HepG2 (cell line): ENCODE data around the gene ARPC5. TPM values are rescaled to one million over a fixed set of nuclear protein-coding genes. Genes with fewer than 3 reads are reported as not detected.

Experiments
- ATAC-seq: fragments of 200-7000 bp; cut with Tn5 transposase; 3 replicates; pipeline ENCODE4 v1.9.1; 2020; ENCODE audit warnings: mild to moderate bottlenecking, moderate library complexity
- BruUV-seq: library from RNA; stranded (reverse); fragments of 400-500 nt; replicated peaks from 2 replicates; lab custom pipeline; 2021; lab: Mats Ljungman, UMichigan
- CTCF ChIA-PET: fragments of 300-600 bp; formaldehyde crosslinking; extraction: SDS; loops from one replicate; lab custom pipeline; 2021; ENCODE audit warnings: low total read pairs, inconsistent platforms, low intra/inter-chr PET ratio; lab: Yijun Ruan, JAX
- POLR2A ChIA-PET: fragments of 350-600 bp; sonication (Branson Sonifier 250); formaldehyde crosslinking; loops from one replicate; lab custom pipeline; 2020; ENCODE audit warnings: antibody characterized with exemption, inconsistent platforms; lab: Yijun Ruan, JAX
- DNase-seq: peaks from one replicate; pipeline ENCODE4 v3.0.0-alpha.2; 2015; ENCODE audit warnings: low spot score
- FAIRE-seq: peaks from 3 replicates; lab custom pipeline; 2011; peaks lifted over from hg19 to GRCh38; lab: Jason Lieb, UNC
- H2AFZ ChIP-seq: one replicate; pipeline ENCODE4 v1.6.1; 2011; ENCODE audit warnings: low read length, inconsistent platforms
- H3K27ac ChIP-seq: fragments of 300-600 bp; 3 replicates; pipeline ENCODE4 v1.8.0; 2011; ENCODE audit warnings: mixed run types, mild to moderate bottlenecking, mixed read lengths, low read length, inconsistent platforms; ENCODE audit not compliant: insufficient read depth; ENCODE audit errors: extremely low read length
- H3K27me3 ChIP-seq, 2 experiments: fragments of 200-600 bp in 1 of 2; 2 replicates in 1 of 2; 3 replicates in 1 of 2; pipeline versions ENCODE4 v1.6.0 to v1.8.0; 2011; ENCODE audit warnings: low read length in 2 of 2, mild to moderate bottlenecking in 2 of 2, moderate library complexity in 2 of 2, inconsistent platforms in 1 of 2; ENCODE audit not compliant: insufficient read depth in 2 of 2, control insufficient read depth in 1 of 2
- H3K36me3 ChIP-seq, 2 experiments: fragments of 200-600 bp in 1 of 2; replicated peaks in 1 of 2; 2 replicates in 1 of 2; 3 replicates in 1 of 2; pipeline versions ENCODE4 v1.5.1 to v1.8.0; 2011; ENCODE audit warnings: low read length in 2 of 2, inconsistent platforms in 1 of 2; ENCODE audit not compliant: insufficient read depth in 2 of 2, control insufficient read depth in 1 of 2
- H3K4me1 ChIP-seq: 2 replicates; pipeline ENCODE4 v1.5.1; 2012; ENCODE audit warnings: low read length, inconsistent platforms; ENCODE audit not compliant: insufficient read depth
- H3K4me2 ChIP-seq: 2 replicates; pipeline ENCODE4 v1.6.0; 2011; ENCODE audit warnings: low read depth, low read length, inconsistent platforms
- H3K4me3 ChIP-seq, 3 experiments: fragments of 200-600 bp in 1 of 3; sonication (generic), shearing (Covaris generic) in 1 of 3; replicated peaks in 1 of 3; 2 replicates each; pipeline ENCODE4 v1.5.1; 2011 to 2016; ENCODE audit warnings: low read length in 3 of 3, inconsistent platforms in 2 of 3, low read depth in 2 of 3, mild to moderate bottlenecking in 2 of 3, control low read depth in 1 of 3, mixed read lengths in 1 of 3; ENCODE audit not compliant: insufficient read depth in 1 of 3
- H3K79me2 ChIP-seq: one replicate; pipeline ENCODE4 v1.6.1; 2011; ENCODE audit warnings: low read length, inconsistent platforms; ENCODE audit not compliant: insufficient read depth
- H3K9ac ChIP-seq: 2 replicates; pipeline ENCODE4 v1.6.0; 2011; ENCODE audit warnings: mild to moderate bottlenecking, low read depth, low read length, inconsistent platforms; ENCODE audit not compliant: insufficient read depth
- H3K9me3 ChIP-seq: 2 replicates; pipeline ENCODE4 v1.5.1; 2012; ENCODE audit warnings: mild to moderate bottlenecking, low read length
- H4K20me1 ChIP-seq: 2 replicates; pipeline ENCODE4 v1.6.0; 2011; ENCODE audit warnings: inconsistent platforms, mild to moderate bottlenecking, low read length, moderate library complexity; ENCODE audit not compliant: insufficient read depth
- BATF2 ChIP-seq: sonication (generic); formaldehyde crosslinking; IDR thresholded peaks from 2 replicates; pipeline ENCODE4 v1.8.0; 2022; ENCODE audit warnings: mild to moderate bottlenecking, missing genetic modification reagents, moderate library complexity
- DR1 ChIP-seq: sonication (generic); formaldehyde crosslinking; IDR thresholded peaks from 2 replicates; pipeline ENCODE4 v1.8.0; 2021; ENCODE audit warnings: mild to moderate bottlenecking, missing genetic modification reagents, inconsistent platforms
- ELK4 ChIP-seq: sonication (generic); formaldehyde crosslinking; IDR thresholded peaks from 2 replicates; pipeline ENCODE4 v1.9.0; 2021; ENCODE audit warnings: missing genetic modification reagents, borderline replicate concordance
- GATA4 ChIP-seq: sonication (generic); IDR thresholded peaks from 2 replicates; pipeline ENCODE4 v1.6.1; 2016; ENCODE audit warnings: antibody characterized with exemption, low read depth, borderline replicate concordance
- MXD4 ChIP-seq: IDR thresholded peaks from 2 replicates; pipeline ENCODE4 v1.6.1; 2016; ENCODE audit warnings: mild to moderate bottlenecking, missing biosample characterization, missing genetic modification reagents
- POLR2AphosphoS2 ChIP-seq: IDR thresholded peaks from 2 replicates; pipeline ENCODE4 v1.6.1; 2011; ENCODE audit warnings: low read depth, low read length, improper control_type of control experiment
- U2AF1 ChIP-seq: fragments of 200-400 bp; formaldehyde crosslinking; optimal IDR thresholded peaks from 2 replicates; pipeline ENCODE3; 2017; ENCODE audit warnings: mild to moderate bottlenecking, low read depth, low read length
- WIZ ChIP-seq: sonication (generic); formaldehyde crosslinking; IDR thresholded peaks from 2 replicates; pipeline ENCODE4 v1.5.1; 2020; ENCODE audit warnings: mild to moderate bottlenecking, missing genetic modification reagents
- ZBTB38 ChIP-seq: sonication (generic); formaldehyde crosslinking; IDR thresholded peaks from 2 replicates; pipeline ENCODE4 v1.5.1; 2020; ENCODE audit warnings: mild to moderate bottlenecking, missing genetic modification reagents
- ZFAT ChIP-seq: sonication (generic); formaldehyde crosslinking; conservative IDR thresholded peaks from 2 replicates; pipeline ENCODE4 v1.8.1; 2023; ENCODE audit warnings: missing genetic modification reagents, inconsistent platforms
- ZNF646 ChIP-seq: sonication (generic); formaldehyde crosslinking; IDR thresholded peaks from 2 replicates; pipeline ENCODE4 v1.9.0; 2021; ENCODE audit warnings: mild to moderate bottlenecking, missing genetic modification reagents
- WGBS: methylation state at CpG from one replicate; pipeline ENCODE4 v1.1.6; 2017; ENCODE audit warnings: low lambda C conversion rate; 5-methylcytosine and 5-hydroxymethylcytosine counted together
- in situ Hi-C: cut with HindIII; loops from 2 replicates; pipeline ENCODE4 v1.10.0; 2017; ENCODE audit warnings: low pct_unique_long_range_greater_than_20kb; ENCODE audit not compliant: extremely low pct_ligation_motif_present
- intact Hi-C: fragments of 100-400 bp; cut with micrococcal nuclease; formaldehyde crosslinking; loops from one replicate; pipeline ENCODE4 v1.10.0; 2022; ENCODE audit not compliant: unreplicated experiment
- polyA plus RNA-seq, 8 experiments: library from polyadenylated mRNA; depleted of rRNA in 3 of 8; stranded (reverse) in 7 of 8; unstranded in 1 of 8; fragments of >200 nt; fragmentation: Illumina TruSeq in 4 of 8; extraction: Trizol in 4 of 8; gene quantifications; 2 replicates each; pipeline versions ENCODE4 v1.2.1 to v1.2.3, GENCODE V29; 2011 to 2016; ENCODE audit warnings: low read depth in 4 of 8, missing spikeins in 1 of 8, mixed read lengths in 1 of 8; ENCODE audit not compliant: insufficient read depth in 1 of 8
- total RNA-seq, 5 experiments: library from RNA; depleted of rRNA; stranded (reverse); fragments of >200 nt; fragmentation: Illumina TruSeq; extraction: Trizol; gene quantifications; 2 replicates each; pipeline ENCODE4 v1.2.3, GENCODE V29; 2016; ENCODE audit warnings: low read depth in 1 of 5

ARPC5 gene
- total and polyA plus RNA-seq, 2 of the 13 experiments (the other 11 are each of a cell fraction or from before 2014, with no cell fraction given), result 48.4 to 106 TPM

- Histone ChIP-seq H2AFZ (no peak overlapping the region), H3K36me3 (no peaks in the 10 kb centered on the region; a peak in 1 of 5 replicates), H3K4me2 (no peak overlapping the region), H3K27ac (no peak overlapping the region), H3K4me1 (peaks cover 10% of the 10 kb centered on the region), H3K9ac (no peak overlapping the region), H3K9me3 (no peaks in the 10 kb centered on the region), H3K4me3 (no peak overlapping the region), H3K79me2 (peaks cover 5% of the 10 kb centered on the region), H3K27me3 (no peaks in the 10 kb centered on the region), H4K20me1 (no peaks in the 10 kb centered on the region)
- intact Hi-C loops (no loop called here), in situ Hi-C loops (loop anchor here (10.0 kb wide), 1 partner anchor 48 kb away; no protein-coding TSS in a partner anchor)
- no peak for DNase-seq
- FAIRE-seq, result no peak
- TF ChIP-seq DR1, result no peak
- ATAC-seq, result no peak
- BruUV-seq, result no TSS peak
- ChIA-PET POLR2A (no interaction called here), CTCF (no interaction called here)
These were observed 11.2 kb upstream of the ARPC5 start for GRCh38 chr1:183646776-183647175.

GRCh38 chr1:183645531-183645930 is 9.9 kb upstream of the ARPC5 start:
- H3K4me1 ChIP-seq, result peaks cover 21% of the 10 kb centered on the region
- BruUV-seq, result no TSS peak
- TF ChIP-seq ZBTB38 (no peak), WIZ (CRISPR knock-in tag) (no peak), ELK4 (no peak), U2AF1 (no peak), ZFAT (CRISPR knock-in tag) (no peak), BATF2 (CRISPR knock-in tag) (no peak), ZNF646 (CRISPR knock-in tag) (no peak), POLR2AphosphoS2 (no peak), MXD4 (no peak), GATA4 (no peak)

More at GRCh38 chr1:183645531-183645930, 9.9 kb upstream of the ARPC5 start:
- in situ Hi-C loops, result loop anchor here (10.0 kb wide), 1 partner anchor 49 kb away; no protein-coding TSS in a partner anchor
- FAIRE-seq (no peak), ATAC-seq (no peak), DNase-seq (no peak)
- Histone ChIP-seq H3K27me3 (no peaks in the 10 kb centered on the region), H3K9ac (no peak overlapping the region), H3K9me3 (no peaks in the 10 kb centered on the region), H3K36me3 (no peaks in the 10 kb centered on the region; a peak in 1 of 5 replicates), H3K4me3 (no peak overlapping the region), H3K79me2 (peaks cover 9% of the 10 kb centered on the region), H2AFZ (no peak overlapping the region), H3K27ac (no peak overlapping the region), H4K20me1 (no peaks in the 10 kb centered on the region), H3K4me2 (no peak overlapping the region)
- intact Hi-C loops, result no loop called here
- WGBS, result 84% methylated on average over 5 of the region's 5 CpGs
- CTCF ChIA-PET, result no interaction called here
- POLR2A ChIA-PET, result no interaction called here
